B cell (primary cell): ENCODE measurements around the gene GPR158. TPM values are rescaled to one million over a fixed set of nuclear protein-coding genes. Genes with fewer than 3 reads are reported as not detected.

Experiments used
- ATAC-seq: fragments of 200-7000 bp; cut with Tn5 transposase; one replicate; pipeline ENCODE4 v1.10.0; 2021; ENCODE audit warnings: low read depth, mild to moderate bottlenecking, moderate number of reproducible peaks, moderate library complexity
- CTCF ChIA-PET: fragments of 350-600 bp; sonication (Branson Sonifier 250); formaldehyde crosslinking; loops from one replicate; lab custom pipeline; 2021; ENCODE audit warnings: antibody characterized with exemption, inconsistent platforms; lab: Charles Lee
- POLR2A ChIA-PET: fragments of 350-600 bp; sonication (Branson Sonifier 250); formaldehyde crosslinking; loops from one replicate; lab custom pipeline; 2021; ENCODE audit warnings: antibody characterized with exemption; lab: Charles Lee
- DNase-seq: peaks from one replicate; pipeline ENCODE4 v3.0.0; 2013
- H2AFZ ChIP-seq: 2 replicates; pipeline ENCODE4 v1.6.1; 2012; ENCODE audit warnings: mild to moderate bottlenecking, low read depth, low read length; ENCODE audit not compliant: insufficient read depth, poor library complexity, severe bottlenecking
- H3K27ac ChIP-seq, 2 donors: 1 replicate in 1 of 2; 2 replicates in 1 of 2; pipeline ENCODE4 v1.5.1; 2012 to 2013; ENCODE audit warnings: low read length in 2 of 2, mild to moderate bottlenecking in 2 of 2, moderate library complexity in 1 of 2
- H3K27me3 ChIP-seq, 4 experiments: fragments of 200-600 bp in 1 of 4; sonication (generic) in 1 of 4; replicated peaks in 1 of 4; 1 replicate in 2 of 4; 2 replicates in 2 of 4; pipeline versions ENCODE4 v1.6.1 to v1.7.0; 2013 to 2016; ENCODE audit warnings: low read length in 3 of 4, mild to moderate bottlenecking in 2 of 4, mixed read lengths in 1 of 4, moderate library complexity in 1 of 4; ENCODE audit not compliant: insufficient read depth in 4 of 4, control insufficient read depth in 3 of 4; ENCODE audit errors: control extremely low read depth in 1 of 4
- H3K36me3 ChIP-seq, 2 experiments: replicated peaks in 1 of 2; 1 replicate in 1 of 2; 2 replicates in 1 of 2; pipeline versions ENCODE4 v1.6.1 to v1.7.1; 2013; ENCODE audit warnings: low read length in 1 of 2; ENCODE audit not compliant: insufficient read depth in 2 of 2, control insufficient read depth in 1 of 2; ENCODE audit errors: control extremely low read depth in 1 of 2, extremely low read depth in 1 of 2
- H3K4me1 ChIP-seq, 2 donors: fragments of 200-600 bp in 1 of 2; sonication (generic) in 1 of 2; 1 replicate in 1 of 2; 2 replicates in 1 of 2; pipeline versions ENCODE4 v1.5.1 to v1.6.1; 2013 to 2017; ENCODE audit warnings: low read length in 2 of 2; ENCODE audit not compliant: control insufficient read depth in 2 of 2, insufficient read depth in 2 of 2
- H3K4me2 ChIP-seq: replicated peaks from 2 replicates; pipeline ENCODE3; 2012; ENCODE audit warnings: mild to moderate bottlenecking, low read depth, low read length; ENCODE audit not compliant: poor library complexity, severe bottlenecking
- H3K4me3 ChIP-seq, 5 experiments: fragments of 200-600 bp in 1 of 5; sonication (generic) in 1 of 5; 1 replicate in 3 of 5; 2 replicates in 2 of 5; pipeline versions ENCODE4 v1.5.1 to v1.7.0; 2011 to 2016; ENCODE audit warnings: low read length in 4 of 5, mild to moderate bottlenecking in 4 of 5, low read depth in 2 of 5, control low read depth in 1 of 5, moderate library complexity in 1 of 5; ENCODE audit not compliant: insufficient read depth in 1 of 5; ENCODE audit errors: control extremely low read depth in 1 of 5, extremely low read depth in 1 of 5
- H3K79me2 ChIP-seq: fragments of 200-600 bp; sonication (generic); one replicate; pipeline ENCODE4 v1.6.0; 2016; ENCODE audit warnings: low read length; ENCODE audit not compliant: control insufficient read depth, insufficient read depth
- H3K9ac ChIP-seq: fragments of 200-600 bp; sonication (generic); 2 replicates; pipeline ENCODE4 v1.6.1; 2017; ENCODE audit warnings: mild to moderate bottlenecking, low read length, moderate library complexity
- H3K9me3 ChIP-seq, 3 donors: one replicate each; pipeline versions ENCODE4 v1.6.1 to v1.7.1; 2013; ENCODE audit warnings: low read length in 2 of 3; ENCODE audit not compliant: control insufficient read depth in 2 of 3, insufficient read depth in 1 of 3; ENCODE audit errors: control extremely low read depth in 1 of 3
- H4K20me1 ChIP-seq: 2 replicates; pipeline ENCODE4 v1.6.0; 2012; ENCODE audit warnings: mild to moderate bottlenecking, low read length; ENCODE audit not compliant: insufficient read depth, control insufficient read depth, poor library complexity, severe bottlenecking
- H3K27ac Mint-ChIP-seq: one replicate; pipeline ENCODE4 v1.8.0; 2021; ENCODE audit warnings: mixed read lengths
- H3K27me3 Mint-ChIP-seq: one replicate; pipeline ENCODE4 v1.8.0; 2021; ENCODE audit warnings: mixed read lengths
- H3K4me1 Mint-ChIP-seq: one replicate; pipeline ENCODE4 v1.8.0; 2021; ENCODE audit warnings: mixed read lengths
- H3K4me3 Mint-ChIP-seq: one replicate; pipeline ENCODE4 v1.8.0; 2021; ENCODE audit warnings: mixed read lengths
- H3K9me3 Mint-ChIP-seq: one replicate; pipeline ENCODE4 v1.8.0; 2022; ENCODE audit warnings: mixed read lengths; ENCODE audit not compliant: insufficient read depth
- CTCF ChIP-seq: fragments of 200-600 bp; IDR thresholded peaks from one replicate; pipeline ENCODE4 v1.8.0; 2022; ENCODE audit warnings: antibody characterized with exemption, mild to moderate bottlenecking
- EZH2 ChIP-seq: IDR thresholded peaks from 2 replicates; pipeline ENCODE4 v1.6.1; 2012; ENCODE audit warnings: borderline replicate concordance, low read depth, mild to moderate bottlenecking, moderate library complexity, low read length; ENCODE audit not compliant: insufficient read depth, poor library complexity, severe bottlenecking
- WGBS: methylation state at CpG from one replicate; pipeline ENCODE4 v1.1.5; 2013; ENCODE audit warnings: missing lambda C conversion rate; ENCODE audit not compliant: insufficient coverage; 5-methylcytosine and 5-hydroxymethylcytosine counted together
- intact Hi-C: fragments of 100-400 bp; cut with micrococcal nuclease; formaldehyde crosslinking; loops from one replicate; pipeline ENCODE4 v1.10.0; 2022
- polyA plus RNA-seq: library from polyadenylated mRNA; depleted of rRNA; stranded (reverse); fragments of >200 nt; gene quantifications from 2 replicates; pipeline ENCODE4 v1.2.3, GENCODE V29; 2012
- total RNA-seq, 2 donors: library from RNA; stranded (reverse); fragments of 120-200 nt in 1 of 2; gene quantifications; 1 replicate in 1 of 2; 2 replicates in 1 of 2; pipeline versions ENCODE4 v1.2.3 to v1.2.4, GENCODE V29; 2013 to 2022

The GPR158 gene
- total and polyA plus RNA-seq, 2 donors (not counting 1 experiment from before 2014, with no cell fraction given), result not detected

- H3K27me3 Mint-ChIP-seq, result no peaks in the 10 kb centered on the region
- H3K27ac ChIP-seq, result no peak overlapping the region
- H2AFZ ChIP-seq, result no peak overlapping the region
- CTCF ChIA-PET, result no interaction called here
- H3K4me1 ChIP-seq, result no peaks in the 10 kb centered on the region
- H3K79me2 ChIP-seq, result no peaks in the 10 kb centered on the region
- no peak for DNase-seq
- no peak overlapping the region for H3K9ac ChIP-seq
- H3K36me3 ChIP-seq, result no peaks in the 10 kb centered on the region
- H3K27ac Mint-ChIP-seq, result no peak overlapping the region
- no peaks in the 10 kb centered on the region for H3K9me3 Mint-ChIP-seq
- 16% methylated on average over 3 of the region's 7 CpGs for WGBS
- H3K4me2 ChIP-seq, result no peak overlapping the region
- no peaks in the 10 kb centered on the region for H3K27me3 ChIP-seq
- ATAC-seq, result no peak
- H3K4me1 Mint-ChIP-seq, result no peaks in the 10 kb centered on the region
- H3K4me3 ChIP-seq, result no peak overlapping the region
- no peaks in the 10 kb centered on the region for H4K20me1 ChIP-seq
- intact Hi-C loops, result no loop called here
- POLR2A ChIA-PET, result no interaction called here
- no peaks in the 10 kb centered on the region for H3K9me3 ChIP-seq
- no peak for TF ChIP-seq EZH2
- peak; percentile 27 for TF ChIP-seq CTCF
- H3K4me3 Mint-ChIP-seq, result no peak overlapping the region
Measured at GRCh38 chr10:25226775-25227682, 52.2 kb downstream of the GPR158 start.

- no peak overlapping the region for H3K9ac ChIP-seq
- no peaks in the 10 kb centered on the region for H3K9me3 ChIP-seq
- H4K20me1 ChIP-seq, result no peaks in the 10 kb centered on the region
- no peak overlapping the region for H3K27ac ChIP-seq
- H3K4me2 ChIP-seq, result no peak overlapping the region
- H3K4me1 ChIP-seq, result no peaks in the 10 kb centered on the region
- Mint-ChIP-seq H3K9me3 (no peaks in the 10 kb centered on the region), H3K4me1 (no peaks in the 10 kb centered on the region), H3K27ac (no peak overlapping the region), H3K27me3 (no peaks in the 10 kb centered on the region), H3K4me3 (no peak overlapping the region)
- no peak overlapping the region for H3K4me3 ChIP-seq
- ATAC-seq (no peak), DNase-seq (no peak)
- TF ChIP-seq CTCF, result no peak
- CTCF ChIA-PET, result no interaction called here
- intact Hi-C loops, result no loop called here
- H3K27me3 ChIP-seq, result no peaks in the 10 kb centered on the region
- no CpG with 5 or more reads among the region's 2 CpGs for WGBS
- no peaks in the 10 kb centered on the region for H3K36me3 ChIP-seq
- no peaks in the 10 kb centered on the region for H3K79me2 ChIP-seq
- H2AFZ ChIP-seq, result no peak overlapping the region
- POLR2A ChIA-PET, result no interaction called here
Measured at GRCh38 chr10:25231751-25232150, 57.0 kb downstream of the GPR158 start.
